Esophagus squamous epithelium (tissue), 5 donors: ENCODE results near the gene PFKL. TPM values are rescaled to one million over a fixed set of nuclear protein-coding genes. Genes with fewer than 3 reads are reported as not detected.
A peak's percentile ranks its signal among the peaks of the same experiment; 100 is the strongest.

Experiments used
- DNase-seq: peaks from one replicate; lab custom pipeline; 2025; lab: John Stamatoyannopoulos, UW
- H3K27ac ChIP-seq, 4 donors: fragments of 200-600 bp; sonication (generic); one replicate each; pipeline ENCODE4 v1.5.1; 2016 to 2019; ENCODE audit warnings: mild to moderate bottlenecking in 1 of 4
- H3K27me3 ChIP-seq, 4 donors: fragments of 200-600 bp; sonication (generic); 1 replicate in 3 of 4; 2 replicates in 1 of 4; pipeline versions ENCODE4 v1.5.1 to v1.6.0; 2017 to 2021; ENCODE audit warnings: antibody characterized with exemption in 1 of 4
- H3K36me3 ChIP-seq, 3 donors: fragments of 200-600 bp; sonication (generic); one replicate each; pipeline ENCODE4 v1.5.1; 2016 to 2019
- H3K4me1 ChIP-seq, 3 donors: fragments of 200-600 bp; sonication (generic); one replicate each; pipeline ENCODE4 v1.5.1; 2017 to 2019
- H3K4me3 ChIP-seq, 4 donors: fragments of 200-600 bp; sonication (generic); 1 replicate in 3 of 4; 2 replicates in 1 of 4; pipeline ENCODE4 v1.5.1; 2016 to 2019; ENCODE audit warnings: mild to moderate bottlenecking in 2 of 4, moderate library complexity in 1 of 4
- H3K9me3 ChIP-seq, 3 donors: fragments of 200-600 bp; sonication (generic); one replicate each; pipeline ENCODE4 v1.5.1; 2016 to 2019
- CTCF ChIP-seq, 6 experiments: fragments of 450-650 bp in 4 of 6; fragments of 200-600 bp in 2 of 6; sonication (generic) in 2 of 6; IDR thresholded peaks; one replicate each; pipeline ENCODE4 v1.5.1; 2016 to 2019; ENCODE audit warnings: antibody characterized with exemption in 6 of 6, mild to moderate bottlenecking in 4 of 6, moderate library complexity in 4 of 6
- POLR2A ChIP-seq, 4 donors: fragments of 450-650 bp; IDR thresholded peaks; one replicate each; pipeline ENCODE4 v1.6.1; 2017; ENCODE audit warnings: antibody characterized with exemption in 4 of 4, mild to moderate bottlenecking in 4 of 4, moderate library complexity in 3 of 4
- WGBS, 2 donors: methylation state at CpG; one replicate each; pipeline ENCODE4 v1.1.5; 2018; 5-methylcytosine and 5-hydroxymethylcytosine counted together
- intact Hi-C: fragments of 100-400 bp; cut with DNase I; formaldehyde crosslinking; loops from one replicate; pipeline ENCODE4 v1.15.0; 2022
- total RNA-seq, 4 donors: library from RNA; depleted of rRNA; stranded (reverse); fragments of >200 nt; gene quantifications; one replicate each; pipeline ENCODE4 v1.1.0, GENCODE V29; 2016
- donor health status: DM: yes; HTN: yes; CAD: no.

PFKL gene
- total RNA-seq, 4 donors from 2014 or later = 81.3 to 135 (median 94.6) TPM

GRCh38 chr21:44365967-44366585, 66.2 kb downstream of the PFKL start:
- TF ChIP-seq CTCF (IDR thresholded peaks at IDR 0.05) (no peak), POLR2A (IDR thresholded peaks at IDR 0.05) (no peak)
- Histone ChIP-seq H3K4me3 (no peak overlapping the region), H3K36me3 (no peaks in the 10 kb centered on the region), H3K27ac (no peak overlapping the region), H3K4me1 (peaks cover 0 to 13% (median 0%) of the 10 kb centered on the region in 3 donors), H3K9me3 (no peaks in the 10 kb centered on the region), H3K27me3 (peaks cover 0 to 48% (median 0%) of the 10 kb centered on the region in 4 donors)
- intact Hi-C loops = no loop called here
- no peak for DNase-seq
- WGBS, 2 donors = 85 to 92% methylated on average over 17 to 19 of the region's 22 CpGs

DNA sequence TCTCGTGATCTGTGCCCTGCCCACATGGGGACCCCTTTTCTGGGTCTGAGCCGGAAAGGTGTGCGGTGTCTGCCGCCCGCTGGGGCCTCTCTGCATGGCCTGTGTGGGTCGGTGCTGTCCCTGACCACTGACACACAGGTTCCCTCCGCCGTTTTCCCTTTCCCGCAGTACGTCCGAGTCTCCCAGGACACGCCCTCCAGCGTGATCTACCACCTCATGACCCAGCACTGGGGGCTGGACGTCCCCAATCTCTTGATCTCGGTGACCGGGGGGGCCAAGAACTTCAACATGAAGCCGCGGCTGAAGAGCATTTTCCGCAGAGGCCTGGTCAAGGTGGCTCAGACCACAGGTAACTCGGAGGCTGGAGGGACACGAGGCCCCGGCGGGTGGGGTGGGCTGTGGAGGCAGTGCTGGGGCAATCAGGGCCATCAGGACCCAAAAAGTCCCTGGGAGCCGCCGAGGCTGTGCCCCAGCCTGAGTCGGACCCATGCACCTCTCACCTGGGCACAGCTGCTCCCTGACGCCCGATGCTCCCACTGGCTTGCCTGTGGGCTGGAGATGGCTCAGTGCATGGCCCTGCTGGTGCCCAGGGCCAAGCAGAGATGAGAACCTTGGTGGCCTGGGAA, 66.8 kb downstream of the PFKL start:
- no peak for DNase-seq
- WGBS, 2 donors = 80 to 85% methylated on average over 1 to 13 of the region's 28 CpGs
- TF ChIP-seq POLR2A (IDR thresholded peaks at IDR 0.05) = no peak
- TF ChIP-seq CTCF (IDR thresholded peaks at IDR 0.05) = no peak
- Histone ChIP-seq H3K27ac (no peak overlapping the region), H3K36me3 (no peaks in the 10 kb centered on the region), H3K9me3 (no peaks in the 10 kb centered on the region), H3K27me3 (peaks cover 0 to 52% (median 0%) of the 10 kb centered on the region in 4 donors), H3K4me1 (peaks cover 0 to 13% (median 0%) of the 10 kb centered on the region in 3 donors), H3K4me3 (no peak overlapping the region)
- intact Hi-C loops = no loop called here

GRCh38 chr21:44368711-44369446, 69.0 kb downstream of the PFKL start:
- Histone ChIP-seq H3K4me3 (no peak overlapping the region), H3K27ac (no peak overlapping the region), H3K27me3 (peaks cover 0 to 60% (median 0%) of the 10 kb centered on the region in 4 donors), H3K9me3 (no peaks in the 10 kb centered on the region), H3K36me3 (no peaks in the 10 kb centered on the region), H3K4me1 (peaks cover 0 to 13% (median 0%) of the 10 kb centered on the region in 3 donors)
- no peak for TF ChIP-seq POLR2A (IDR thresholded peaks at IDR 0.05)
- TF ChIP-seq CTCF (IDR thresholded peaks at IDR 0.05) = no peak
- 35 to 61% methylated on average over 11 to 13 of the region's 35 CpGs for WGBS, 2 donors
- DNase-seq = no peak
- intact Hi-C loops = no loop called here

DNA sequence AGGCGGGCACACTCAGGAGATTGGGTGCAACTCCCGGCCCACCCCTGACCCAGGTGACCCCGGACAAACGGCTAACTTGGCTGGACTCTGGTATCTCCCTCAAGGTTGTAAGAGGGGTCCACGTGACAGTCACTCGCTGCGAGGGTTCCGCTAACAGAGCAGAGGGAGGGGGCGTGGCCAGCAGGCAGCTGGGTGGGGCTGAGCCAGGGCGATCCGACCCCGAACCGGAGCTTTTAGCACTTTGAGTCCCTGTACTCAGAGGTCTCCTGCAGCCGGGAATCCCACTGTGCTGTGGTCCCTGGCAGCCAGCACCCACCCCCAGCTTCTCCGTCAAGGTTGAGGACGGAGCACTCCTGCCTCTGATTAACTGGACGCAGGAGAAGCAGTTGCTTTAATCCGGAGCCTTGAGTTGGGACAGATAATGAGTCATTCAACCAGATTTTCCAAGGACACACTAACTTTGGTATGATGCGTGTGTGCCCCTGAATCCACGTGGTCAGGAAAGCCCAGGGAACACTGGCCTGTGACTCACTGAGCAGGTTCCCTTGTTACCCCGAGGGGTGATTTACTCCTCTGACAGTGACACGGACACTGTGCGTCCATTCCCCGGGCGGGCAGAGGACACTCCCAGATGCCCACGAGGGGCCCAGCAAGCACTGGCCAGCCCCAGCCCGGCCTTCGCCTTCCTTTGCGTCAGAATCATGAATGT, 70.3 kb downstream of the PFKL start:
- peaks cover 0 to 13% (median 0%) of the 10 kb centered on the region in 3 donors for H3K4me1 ChIP-seq
- peaks cover 0 to 62% (median 0%) of the 10 kb centered on the region in 4 donors for H3K27me3 ChIP-seq
- no peaks in the 10 kb centered on the region for H3K36me3 ChIP-seq
- WGBS, 2 donors = 40 to 49% methylated on average over 6 to 14 of the region's 29 CpGs
- no peak for DNase-seq
- intact Hi-C loops = no loop called here
- peak overlapping the region in 1 of 4 donors; percentile 3 for H3K4me3 ChIP-seq
- H3K9me3 ChIP-seq = no peaks in the 10 kb centered on the region
- TF ChIP-seq CTCF (IDR thresholded peaks at IDR 0.05) (no peak), POLR2A (IDR thresholded peaks at IDR 0.05) (no peak)
- H3K27ac ChIP-seq = no peak overlapping the region
